Non-pigmented ciliary epithelial cell (primary cell): ENCODE data around the gene CDH1.
"Not testable (repeated sequence)": the region's sequence is repeated elsewhere in the genome, so short reads cannot be mapped to it uniquely, and the experiment has no call there.

Source experiments
- DNase-seq: peaks from one replicate; pipeline ENCODE4 v3.0.0-alpha.2; 2010; ENCODE audit warnings: low read depth

The CDH1 gene

GRCh38 chr16:68790944-68791343, 53.9 kb downstream of the CDH1 start:
- DNase-seq: no peak

- peak; percentile 42 for DNase-seq
Observed at GRCh38 chr16:68792465-68793324, 55.6 kb downstream of the CDH1 start.

- no peak for DNase-seq
Observed at GRCh38 chr16:68793401-68793857, 56.3 kb downstream of the CDH1 start.

DNA sequence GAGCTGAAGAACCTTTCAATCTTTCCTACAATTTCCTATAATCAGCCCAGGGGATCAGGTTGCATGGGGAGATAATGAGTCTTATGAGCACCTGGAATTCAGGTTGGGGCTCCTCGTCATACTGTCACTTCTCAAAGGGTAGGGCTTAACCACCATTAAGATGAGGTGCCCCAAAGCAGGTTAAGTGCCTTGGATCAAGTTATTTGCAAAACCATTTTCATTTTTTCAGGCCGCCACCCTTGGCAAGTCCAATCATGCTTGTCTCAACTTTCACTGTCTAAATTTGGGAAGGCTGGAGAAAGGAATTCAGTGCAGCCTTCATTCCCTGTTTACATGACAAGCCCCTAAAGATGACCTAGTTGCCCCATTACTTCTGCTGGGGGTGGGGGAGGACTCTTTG, 61.3 kb downstream of the CDH1 start:
- no peak for DNase-seq

DNA sequence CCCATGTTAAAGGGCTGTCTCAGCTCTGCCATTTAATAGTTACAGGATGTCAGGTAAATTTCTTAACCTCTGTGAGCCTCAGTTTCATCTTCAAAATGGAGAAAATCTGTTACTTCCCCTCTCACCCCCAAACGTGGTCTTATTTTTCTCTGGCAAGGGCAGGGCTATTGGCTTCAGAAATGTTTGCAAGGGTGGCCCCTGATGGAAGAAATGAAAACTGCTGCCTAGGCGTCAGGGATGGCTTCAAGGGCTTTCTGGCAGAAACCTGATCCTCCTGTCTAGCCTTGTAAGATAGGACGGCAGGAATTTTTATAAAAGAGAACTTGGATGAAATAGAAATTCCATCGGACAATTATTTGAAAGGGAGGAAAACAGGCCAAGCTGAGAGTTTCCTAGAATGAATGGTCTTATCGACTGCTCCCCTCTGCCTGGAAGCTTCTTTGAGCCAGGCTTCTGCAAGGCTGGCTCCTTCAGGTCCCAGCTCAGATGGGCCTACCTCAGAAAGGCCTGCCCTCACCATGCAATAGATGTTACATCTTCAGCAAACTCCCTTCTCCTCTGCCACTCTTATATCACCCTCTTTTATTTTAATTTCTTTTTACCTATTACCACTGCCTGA, 63.3 kb downstream of the CDH1 start:
- DNase-seq: peak; percentile 62

DNA sequence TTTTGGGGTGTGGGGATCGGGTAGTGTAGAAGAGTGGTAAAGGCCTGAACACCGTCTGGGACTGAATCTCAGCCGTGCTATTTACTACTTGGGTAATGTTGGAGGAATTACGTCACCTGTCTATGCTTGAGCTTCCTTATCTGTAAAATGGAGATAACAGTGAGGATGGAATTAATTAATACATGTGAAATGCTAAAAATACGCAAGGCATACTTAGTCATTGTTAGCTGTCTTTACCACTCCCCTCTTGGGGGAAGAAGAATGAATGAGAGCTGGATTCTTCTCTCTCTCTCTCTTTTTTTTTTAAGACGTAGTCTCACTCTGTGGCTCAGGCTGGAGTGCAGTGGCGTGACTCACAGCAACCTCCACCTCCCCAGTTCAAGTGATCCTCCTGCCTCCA, 65.1 kb downstream of the CDH1 start:
- DNase-seq: peak; percentile 78

DNA sequence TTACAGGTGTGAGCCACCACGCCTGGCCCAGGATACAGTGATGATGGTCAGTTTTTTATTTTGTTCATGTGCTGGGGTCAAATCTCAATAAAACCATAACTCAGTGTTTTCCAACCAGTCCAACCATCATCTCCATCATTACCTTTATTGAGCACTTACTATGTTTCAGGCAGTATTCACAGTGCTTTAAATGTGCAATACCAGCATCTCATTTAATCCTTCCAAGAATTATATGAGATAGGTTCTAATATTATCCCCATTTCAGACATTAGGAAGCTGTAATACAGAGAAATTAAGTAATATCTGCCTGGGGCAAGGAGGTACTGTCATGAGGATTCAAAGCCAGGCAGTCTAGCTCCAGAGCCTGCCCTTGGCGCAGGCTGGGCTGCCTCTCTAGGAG, 69.3 kb downstream of the CDH1 start:
- DNase-seq: no peak

DNA sequence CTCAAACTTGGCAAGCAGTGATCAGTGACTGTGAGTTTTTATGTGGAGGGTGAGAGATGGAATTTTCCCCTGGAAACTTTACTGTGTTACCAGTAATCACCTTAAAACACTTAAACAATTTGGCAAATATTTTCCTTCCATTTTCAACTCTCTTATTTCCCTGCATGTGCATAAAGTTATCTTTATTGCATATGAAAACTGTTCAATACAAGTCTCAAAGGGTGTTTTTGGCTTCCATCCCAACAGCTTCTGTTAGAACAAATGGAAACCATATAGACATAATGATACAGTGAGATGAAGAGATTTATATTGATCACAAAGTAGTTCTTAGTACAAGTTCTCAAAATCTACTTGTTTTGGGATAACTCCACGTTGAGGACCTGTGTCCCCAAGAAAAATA, 69.9 kb downstream of the CDH1 start:
- no peak for DNase-seq

GRCh38 chr16:68814516-68814915, 77.4 kb downstream of the CDH1 start:
- no peak for DNase-seq

GRCh38 chr16:68823401-68824135, 86.5 kb downstream of the CDH1 start:
- DNase-seq: peak; percentile 84

DNA sequence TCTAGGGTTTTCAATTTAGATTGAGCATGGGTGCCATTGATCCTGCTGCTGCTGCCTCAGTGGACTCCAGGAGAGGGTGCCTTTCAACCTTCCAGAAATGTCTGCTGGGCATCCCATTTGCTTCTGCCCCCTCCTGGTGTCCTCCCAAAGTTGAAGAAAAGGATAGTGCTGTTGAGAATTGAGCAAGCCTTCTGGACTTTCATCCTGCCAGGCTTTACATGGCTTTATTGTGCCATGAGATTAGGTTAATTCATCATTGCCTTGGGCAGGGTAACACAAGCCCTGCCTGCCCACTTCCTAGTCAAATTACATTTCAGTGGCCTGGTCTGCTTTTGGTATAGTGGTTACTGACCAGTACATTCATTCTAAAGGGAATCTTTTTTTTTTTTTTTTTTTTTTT, 88.3 kb downstream of the CDH1 start:
- no peak for DNase-seq

DNA sequence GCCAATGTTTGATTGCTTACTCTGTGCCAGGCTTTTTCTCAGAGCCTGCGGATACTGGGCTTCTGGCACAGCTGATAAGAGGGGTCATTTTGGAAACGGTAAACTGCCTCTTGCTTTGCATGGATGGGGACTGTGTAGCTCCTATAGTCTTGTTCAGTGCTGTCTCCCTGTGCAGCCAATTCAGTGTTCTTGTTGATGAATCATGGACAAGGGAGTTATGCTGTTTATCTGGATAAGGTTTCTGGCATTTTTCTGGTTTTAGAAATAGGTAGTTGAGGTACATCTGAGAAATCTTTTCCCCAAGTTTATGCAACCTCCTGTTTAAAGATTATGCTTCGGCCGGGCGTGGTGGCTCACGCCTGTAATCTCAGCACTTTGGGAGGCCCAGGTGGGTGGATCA, 89.6 kb downstream of the CDH1 start:
- DNase-seq: no peak

DNA sequence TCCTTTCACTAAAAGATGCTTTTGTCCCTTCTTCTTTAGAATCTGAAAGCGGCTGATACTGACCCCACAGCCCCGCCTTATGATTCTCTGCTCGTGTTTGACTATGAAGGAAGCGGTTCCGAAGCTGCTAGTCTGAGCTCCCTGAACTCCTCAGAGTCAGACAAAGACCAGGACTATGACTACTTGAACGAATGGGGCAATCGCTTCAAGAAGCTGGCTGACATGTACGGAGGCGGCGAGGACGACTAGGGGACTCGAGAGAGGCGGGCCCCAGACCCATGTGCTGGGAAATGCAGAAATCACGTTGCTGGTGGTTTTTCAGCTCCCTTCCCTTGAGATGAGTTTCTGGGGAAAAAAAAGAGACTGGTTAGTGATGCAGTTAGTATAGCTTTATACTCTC, 96.2 kb downstream of the CDH1 start:
- no peak for DNase-seq

DNA sequence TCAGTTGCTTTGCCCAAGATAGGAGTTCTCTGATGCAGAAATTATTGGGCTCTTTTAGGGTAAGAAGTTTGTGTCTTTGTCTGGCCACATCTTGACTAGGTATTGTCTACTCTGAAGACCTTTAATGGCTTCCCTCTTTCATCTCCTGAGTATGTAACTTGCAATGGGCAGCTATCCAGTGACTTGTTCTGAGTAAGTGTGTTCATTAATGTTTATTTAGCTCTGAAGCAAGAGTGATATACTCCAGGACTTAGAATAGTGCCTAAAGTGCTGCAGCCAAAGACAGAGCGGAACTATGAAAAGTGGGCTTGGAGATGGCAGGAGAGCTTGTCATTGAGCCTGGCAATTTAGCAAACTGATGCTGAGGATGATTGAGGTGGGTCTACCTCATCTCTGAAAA, 97.5 kb downstream of the CDH1 start:
- no peak for DNase-seq

GRCh38 chr16:68835970-68836369, 98.9 kb downstream of the CDH1 start:
- DNase-seq: no peak

DNA sequence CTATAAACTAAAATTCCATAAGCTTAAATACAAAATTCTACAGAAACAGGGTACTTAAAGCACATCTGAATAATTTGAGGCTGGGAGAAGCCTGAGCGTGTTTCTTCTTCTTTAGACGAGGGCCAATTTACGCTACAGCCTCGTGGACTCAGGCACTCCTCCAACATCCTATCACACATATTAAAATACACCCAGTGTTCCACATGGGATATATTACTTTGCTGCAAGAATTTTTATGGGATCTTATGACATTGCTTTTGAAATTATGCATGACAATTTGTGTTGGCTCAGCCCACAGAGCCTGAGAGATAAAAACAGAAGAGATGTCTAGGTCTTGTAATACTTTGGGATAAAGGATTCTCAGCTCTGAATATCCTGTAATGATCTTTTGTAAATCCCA, 102.7 kb downstream of the CDH1 start:
- no peak for DNase-seq

- DNase-seq: not testable (repeated sequence)
Observed at GRCh38 chr16:68842964-68843481, 105.9 kb downstream of the CDH1 start.

GRCh38 chr16:68843482-68844210, 106.6 kb downstream of the CDH1 start, which contains the start of gene TANGO6:
TANGO6 (plus strand) TSS chr16:68843531; CDS start chr16:68843618, 87 bp downstream.
- no peak for DNase-seq

GRCh38 chr16:68844211-68844564, 107.1 kb downstream of the CDH1 start:
- DNase-seq: no peak

GRCh38 chr16:68848786-68849185, 111.7 kb downstream of the CDH1 start:
- DNase-seq: no peak

DNA sequence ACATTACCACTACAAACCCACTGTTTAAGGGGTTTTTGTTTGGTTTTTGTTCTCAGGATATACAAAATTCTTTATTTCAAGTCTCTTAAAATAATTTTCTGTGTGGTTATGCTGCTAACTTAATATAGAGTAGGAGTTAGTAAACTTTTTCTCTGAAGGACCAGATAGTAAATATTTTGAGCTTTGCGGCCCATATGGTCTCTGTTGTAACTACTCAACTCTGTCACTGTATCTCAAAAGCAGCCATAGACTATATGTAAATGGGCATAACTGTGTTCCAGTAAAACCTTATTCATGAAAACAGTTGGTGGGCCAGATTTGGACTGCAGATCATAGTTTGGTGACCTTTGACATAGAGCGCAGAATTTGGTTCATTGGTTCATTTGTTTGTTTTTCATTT, 113.4 kb downstream of the CDH1 start:
- no peak for DNase-seq

- no peak for DNase-seq
Observed at GRCh38 chr16:68851601-68852000, 114.5 kb downstream of the CDH1 start.
